NCI-H128 (cell line): ENCODE measurements around the gene OR12D2.
"Not testable (repeated sequence)": the region's sequence is repeated elsewhere in the genome, so short reads cannot be mapped to it uniquely, and the experiment has no call there.

Source experiments
- DNase-seq: peaks from one replicate; lab custom pipeline; 2025; ENCODE audit not compliant: unreplicated experiment; lab: John Stamatoyannopoulos, UW

OR12D2 gene

GRCh38 chr6:29395331-29395730 lies at the start of gene OR12D2:
TSS of gene OR12D2 (plus strand) at chr6:29395631. CDS start at chr6:29396700, 1,069 bp downstream.
- no peak for DNase-seq

GRCh38 chr6:29349348-29349747 lies 46.1 kb upstream of the OR12D2 start:
- not testable (repeated sequence) for DNase-seq

- no peak for DNase-seq
Observed at GRCh38 chr6:29354980-29355379, 40.5 kb upstream of the OR12D2 start.

- no peak for DNase-seq
Observed at GRCh38 chr6:29355603-29356002, 39.8 kb upstream of the OR12D2 start.

GRCh38 chr6:29368765-29369164 lies 26.7 kb upstream of the OR12D2 start, which contains the start of gene OR5V1:
TSS of gene OR5V1 (minus strand) at chr6:29368865. CDS start at chr6:29356195, 12,670 bp downstream.
- DNase-seq, result no peak

GRCh38 chr6:29375191-29375590 lies 20.2 kb upstream of the OR12D2 start, which contains the start of gene OR12D3:
TSS of gene OR12D3 (minus strand) at chr6:29375291. CDS start at chr6:29375287, 4 bp downstream.
- DNase-seq, result no peak

GRCh38 chr6:29376003-29376402 lies 19.4 kb upstream of the OR12D2 start:
- no peak for DNase-seq

- no peak for DNase-seq
Observed at GRCh38 chr6:29388533-29388932, 6.9 kb upstream of the OR12D2 start.

- no peak for DNase-seq
Observed at GRCh38 chr6:29399525-29399924, 4.1 kb downstream of the OR12D2 start.

- DNase-seq, result no peak
Observed at GRCh38 chr6:29403801-29404200, 8.4 kb downstream of the OR12D2 start.

GRCh38 chr6:29414588-29414987 lies 19.2 kb downstream of the OR12D2 start, which contains the start of gene OR12D1:
TSS of gene OR12D1 (plus strand) at chr6:29414928.
- DNase-seq, result no peak

- no peak for DNase-seq
Observed at GRCh38 chr6:29419516-29419915, 24.1 kb downstream of the OR12D2 start.

- DNase-seq, result no peak
Observed at GRCh38 chr6:29424168-29424567, 28.7 kb downstream of the OR12D2 start.

- DNase-seq, result no peak
Observed at GRCh38 chr6:29424575-29424974, 29.1 kb downstream of the OR12D2 start.

- DNase-seq, result no peak
Observed at GRCh38 chr6:29425075-29425474, 29.6 kb downstream of the OR12D2 start.

- DNase-seq, result no peak
Observed at GRCh38 chr6:29426654-29427053, 31.2 kb downstream of the OR12D2 start.

- DNase-seq, result not testable (repeated sequence)
Observed at GRCh38 chr6:29436730-29437129, 41.3 kb downstream of the OR12D2 start.

GRCh38 chr6:29439006-29439405 lies 43.6 kb downstream of the OR12D2 start, which contains the start of gene OR10C1:
TSS of gene OR10C1 (plus strand) at chr6:29439306. CDS start at chr6:29440016, 710 bp downstream.
- DNase-seq, result no peak

- no peak for DNase-seq
Observed at GRCh38 chr6:29442719-29443118, 47.3 kb downstream of the OR12D2 start.

GRCh38 chr6:29444031-29444430 lies 48.6 kb downstream of the OR12D2 start:
- not testable (repeated sequence) for DNase-seq
